NOMO-1 treated with dmso at 0.1 percent for 144 hours (cell line): Measurements from ENCODE around the gene CNTNAP1.

Experiments used
- DNase-seq: peaks from one replicate; lab custom pipeline; 2025; ENCODE audit not compliant: unreplicated experiment; lab: John Stamatoyannopoulos, UW

The CNTNAP1 gene

GRCh38 chr17:42670789-42671657 is 11.3 kb upstream of the CNTNAP1 start:
- no peak for DNase-seq

- no peak for DNase-seq
Observed at GRCh38 chr17:42672038-42672437, 10.3 kb upstream of the CNTNAP1 start.

GRCh38 chr17:42673266-42673884 is 9.0 kb upstream of the CNTNAP1 start:
- no peak for DNase-seq

GRCh38 chr17:42673885-42674754 is 8.2 kb upstream of the CNTNAP1 start:
- no peak for DNase-seq

GRCh38 chr17:42674755-42675347 is 7.5 kb upstream of the CNTNAP1 start:
- no peak for DNase-seq

- DNase-seq, result no peak
Observed at GRCh38 chr17:42675348-42675964, 6.9 kb upstream of the CNTNAP1 start.

GRCh38 chr17:42675965-42676423 is 6.3 kb upstream of the CNTNAP1 start:
- no peak for DNase-seq

- DNase-seq, result no peak
Observed at GRCh38 chr17:42676424-42677011, 5.8 kb upstream of the CNTNAP1 start, which contains the start of gene PLEKHH3. Gene PLEKHH3 (minus strand): TSS chr17:42676994. CDS start chr17:42676563, 431 bp downstream.

GRCh38 chr17:42677012-42677857 is 5.1 kb upstream of the CNTNAP1 start:
- peak; percentile 98 for DNase-seq

- DNase-seq, result peak; percentile 95
Observed at GRCh38 chr17:42677921-42678781, 4.2 kb upstream of the CNTNAP1 start.

GRCh38 chr17:42678951-42679491 is 3.3 kb upstream of the CNTNAP1 start:
- DNase-seq, result peak; percentile 64

- peak; percentile 73 for DNase-seq
Observed at GRCh38 chr17:42679492-42680330, 2.6 kb upstream of the CNTNAP1 start.

GRCh38 chr17:42680331-42680808 is 2.0 kb upstream of the CNTNAP1 start:
- DNase-seq, result peak; percentile 36

- no peak for DNase-seq
Observed at GRCh38 chr17:42682722-42683403, 532 bp downstream of the CNTNAP1 start.

GRCh38 chr17:42683407-42684034 is 1.2 kb downstream of the CNTNAP1 start:
- DNase-seq, result no peak
